ENCODE results near the gene LEF1.
"Not testable (repeated sequence)": the region's sequence is repeated elsewhere in the genome, so short reads cannot be mapped to it uniquely, and the experiment has no call there.

LEF1 gene

GRCh38 chr4:108031427-108032083 is 137.2 kb downstream of the LEF1 start:
- no peak for DNase-seq (ENCODE audit: low read depth in 2 of 2)

- peak; percentile 57 for DNase-seq (ENCODE audit: low read depth in 2 of 2)
Measured at GRCh38 chr4:108030332-108030731, 138.4 kb downstream of the LEF1 start.

- no peak for DNase-seq (ENCODE audit: low read depth in 2 of 2)
Measured at GRCh38 chr4:108029731-108030130, 139.0 kb downstream of the LEF1 start.

GRCh38 chr4:108029016-108029720 is 139.6 kb downstream of the LEF1 start:
- no peak for DNase-seq (ENCODE audit: low read depth in 2 of 2)

GRCh38 chr4:108024878-108025165 is 143.9 kb downstream of the LEF1 start:
- no peak for DNase-seq (ENCODE audit: low read depth in 2 of 2)

GRCh38 chr4:108024085-108024877 is 144.5 kb downstream of the LEF1 start:
- DNase-seq (ENCODE audit: low read depth in 2 of 2): no peak

GRCh38 chr4:108018884-108019187 is 149.9 kb downstream of the LEF1 start:
- no peak for DNase-seq (ENCODE audit: low read depth in 2 of 2)

- peak; percentile 78 to 83 for DNase-seq (ENCODE audit: low read depth in 2 of 2)
Measured at GRCh38 chr4:108018040-108018883, 150.5 kb downstream of the LEF1 start.

- DNase-seq (ENCODE audit: low read depth in 2 of 2): no peak
Measured at GRCh38 chr4:108013955-108014354, 154.8 kb downstream of the LEF1 start.

- no peak for DNase-seq (ENCODE audit: low read depth in 2 of 2)
Measured at GRCh38 chr4:108013327-108013726, 155.4 kb downstream of the LEF1 start.

GRCh38 chr4:108012382-108012781 is 156.3 kb downstream of the LEF1 start:
- not testable (repeated sequence) for DNase-seq (ENCODE audit: low read depth in 2 of 2)

- no peak for DNase-seq (ENCODE audit: low read depth in 2 of 2)
Measured at GRCh38 chr4:108010167-108010566, 158.6 kb downstream of the LEF1 start.

- no peak for DNase-seq (ENCODE audit: low read depth in 2 of 2)
Measured at GRCh38 chr4:108008721-108009120, 160.0 kb downstream of the LEF1 start.

- DNase-seq (ENCODE audit: low read depth in 2 of 2): no peak
Measured at GRCh38 chr4:108007984-108008383, 160.7 kb downstream of the LEF1 start.

GRCh38 chr4:108006361-108006760 is 162.4 kb downstream of the LEF1 start:
- DNase-seq (ENCODE audit: low read depth in 2 of 2): no peak

GRCh38 chr4:108005807-108006206 is 162.9 kb downstream of the LEF1 start:
- no peak for DNase-seq (ENCODE audit: low read depth in 2 of 2)

- no peak for DNase-seq (ENCODE audit: low read depth in 2 of 2)
Measured at GRCh38 chr4:108004646-108005045, 164.1 kb downstream of the LEF1 start.

GRCh38 chr4:108003982-108004515 is 164.7 kb downstream of the LEF1 start:
- no peak for DNase-seq (ENCODE audit: low read depth in 2 of 2)

- no peak for DNase-seq (ENCODE audit: low read depth in 2 of 2)
Measured at GRCh38 chr4:108001540-108002135, 167.1 kb downstream of the LEF1 start.

- no peak for DNase-seq (ENCODE audit: low read depth in 2 of 2)
Measured at GRCh38 chr4:107999932-108000539, 168.7 kb downstream of the LEF1 start.

GRCh38 chr4:107997794-107998193 is 170.9 kb downstream of the LEF1 start:
- no peak for DNase-seq (ENCODE audit: low read depth in 2 of 2)
